HG03135 (cell line): Measurements from ENCODE around the gene MTX2.
"Not testable (repeated sequence)": the region's sequence is repeated elsewhere in the genome, so short reads cannot be mapped to it uniquely, and the experiment has no call there.

ENCODE experiments used
- ATAC-seq: cut with Tn5 transposase; IDR thresholded peaks from one replicate; pipeline ENCODE4 v1.9.1; 2021; ENCODE audit warnings: mild to moderate bottlenecking, moderate library complexity; ENCODE audit not compliant: unreplicated experiment

MTX2 gene

DNA sequence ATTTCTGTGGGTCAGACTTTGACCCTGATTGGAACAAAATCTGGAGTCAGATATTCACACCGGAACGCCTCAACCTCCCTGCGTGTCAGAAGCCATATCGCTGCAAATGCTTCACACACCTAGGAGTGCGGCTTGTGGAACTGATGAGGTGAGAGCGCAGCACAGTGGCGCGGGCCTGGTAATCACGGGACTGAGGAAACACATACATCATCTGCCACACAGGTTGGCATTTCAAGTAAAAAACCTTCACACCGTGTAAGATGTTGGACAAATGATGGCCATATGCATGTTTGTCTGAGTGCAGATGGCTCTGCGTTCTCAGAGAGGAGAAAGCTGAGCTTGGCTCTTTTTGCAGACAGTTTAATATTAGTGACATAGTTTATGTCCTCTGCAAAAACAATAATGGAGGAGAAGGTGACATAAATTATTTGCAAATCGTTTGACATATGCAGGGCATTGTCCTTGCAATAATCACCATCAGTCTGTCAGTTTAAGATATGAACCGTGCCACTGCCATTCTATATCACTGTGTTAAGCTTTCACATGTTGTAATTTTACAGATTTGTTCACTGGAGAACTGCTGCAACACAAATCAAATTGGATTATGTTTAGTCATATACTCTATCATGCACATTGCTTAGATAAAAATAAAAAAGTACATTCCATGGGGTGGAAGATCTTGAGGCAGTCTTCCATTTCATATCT lies 101.4 kb downstream of the MTX2 start:
- no peak for ATAC-seq

DNA sequence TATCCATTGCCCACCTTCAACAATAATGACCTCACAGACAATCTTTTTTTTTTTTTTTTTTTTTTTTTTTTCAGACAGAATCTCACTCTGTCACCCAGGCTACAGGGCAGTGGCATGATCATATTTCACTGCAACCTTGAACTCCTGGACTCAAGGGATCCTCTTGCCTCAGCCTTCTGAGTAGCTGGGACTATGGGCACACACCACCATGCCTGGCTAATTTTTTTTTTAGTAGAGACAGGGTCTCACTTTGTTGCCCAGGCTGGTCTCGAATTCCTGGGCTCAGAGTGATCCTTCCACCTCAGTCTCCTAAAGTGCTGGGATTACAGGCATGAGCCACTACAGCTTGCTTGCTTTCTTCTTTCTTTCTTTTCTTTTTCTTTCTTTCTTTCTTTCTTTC lies 103.9 kb downstream of the MTX2 start:
- not testable (repeated sequence) for ATAC-seq

DNA sequence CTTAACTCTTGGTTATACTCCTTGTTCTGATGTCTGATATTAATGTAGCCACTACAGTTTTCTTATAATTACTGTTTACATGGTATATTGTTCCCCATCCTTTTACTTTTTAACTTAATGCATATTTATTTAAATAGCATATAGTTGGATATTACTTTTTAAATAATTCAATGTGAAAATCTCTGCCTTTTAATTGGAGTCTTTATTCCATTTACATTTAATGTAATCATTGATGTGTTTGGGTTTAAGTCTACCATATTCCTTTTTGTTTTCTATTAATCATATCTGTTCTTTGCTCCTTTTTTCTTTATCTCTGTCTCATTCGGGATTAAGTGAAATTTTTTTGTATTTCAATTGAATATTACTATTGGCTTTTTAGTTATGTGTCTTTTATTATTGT lies 109.1 kb downstream of the MTX2 start:
- ATAC-seq, result no peak

DNA sequence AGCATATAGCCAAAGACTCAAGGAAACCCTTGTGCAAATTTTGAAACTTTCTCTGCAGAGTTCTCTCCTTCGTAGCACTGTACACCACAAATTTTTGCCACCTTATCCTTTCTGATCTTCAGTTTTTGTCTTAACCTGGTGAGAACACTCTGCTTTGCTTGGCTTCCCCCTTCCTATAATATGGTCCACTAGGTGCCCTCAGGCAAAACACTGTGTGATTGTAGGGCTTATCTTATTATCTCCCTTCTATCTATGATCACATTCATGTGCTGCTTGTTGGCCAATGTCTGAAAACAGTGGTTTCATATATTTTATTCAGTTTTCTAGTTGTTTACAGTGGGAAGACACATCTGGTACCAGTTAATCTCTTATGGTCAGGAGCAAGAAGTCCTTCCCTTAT lies 111.1 kb downstream of the MTX2 start:
- ATAC-seq, result no peak

DNA sequence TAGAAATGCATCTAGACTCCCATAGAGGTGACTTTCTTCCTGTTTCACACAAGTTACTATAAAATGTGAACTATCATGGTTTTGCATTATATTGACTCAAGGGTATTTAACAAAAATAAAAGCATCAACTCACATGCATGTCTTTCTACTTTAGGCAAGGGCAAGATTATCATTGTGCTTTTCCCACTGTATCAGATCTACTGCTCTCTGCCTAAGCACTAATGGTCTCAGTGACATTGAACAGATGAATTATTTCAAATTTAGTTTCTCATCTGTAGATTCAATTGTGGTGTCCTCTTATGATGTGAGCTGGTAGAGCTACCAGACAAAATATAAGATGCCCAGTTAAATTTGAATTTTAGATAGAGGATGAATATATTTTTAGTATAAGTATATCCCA lies 113.9 kb downstream of the MTX2 start:
- no peak for ATAC-seq

DNA sequence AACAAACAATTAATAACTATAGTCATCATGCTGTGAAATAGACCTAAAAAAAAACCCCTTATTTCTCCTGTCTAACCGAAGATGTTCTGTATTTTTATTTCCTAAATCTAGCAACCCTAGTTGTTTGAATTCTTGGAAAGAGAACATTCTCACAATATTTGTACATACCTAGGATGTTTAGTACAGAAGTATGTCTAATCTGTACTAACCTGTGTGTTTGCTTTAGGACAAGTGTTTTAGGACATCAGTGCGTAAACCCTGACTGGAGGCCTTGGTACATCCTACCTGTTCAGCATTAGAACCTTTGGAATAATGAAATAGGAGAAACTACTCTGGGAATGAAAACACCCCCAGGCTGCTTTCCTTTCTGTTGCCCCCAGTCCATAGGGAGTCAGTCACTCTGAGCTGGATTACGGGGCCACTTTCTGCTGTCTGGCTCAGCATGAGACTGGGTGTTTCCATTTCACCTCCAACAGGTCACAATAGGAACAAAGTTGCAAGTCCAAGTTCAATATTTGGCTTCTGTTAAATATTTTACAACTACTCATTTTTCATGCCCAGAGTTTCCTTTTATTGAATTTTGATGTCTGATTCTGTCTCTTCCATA lies 114.7 kb downstream of the MTX2 start:
- no peak for ATAC-seq

DNA sequence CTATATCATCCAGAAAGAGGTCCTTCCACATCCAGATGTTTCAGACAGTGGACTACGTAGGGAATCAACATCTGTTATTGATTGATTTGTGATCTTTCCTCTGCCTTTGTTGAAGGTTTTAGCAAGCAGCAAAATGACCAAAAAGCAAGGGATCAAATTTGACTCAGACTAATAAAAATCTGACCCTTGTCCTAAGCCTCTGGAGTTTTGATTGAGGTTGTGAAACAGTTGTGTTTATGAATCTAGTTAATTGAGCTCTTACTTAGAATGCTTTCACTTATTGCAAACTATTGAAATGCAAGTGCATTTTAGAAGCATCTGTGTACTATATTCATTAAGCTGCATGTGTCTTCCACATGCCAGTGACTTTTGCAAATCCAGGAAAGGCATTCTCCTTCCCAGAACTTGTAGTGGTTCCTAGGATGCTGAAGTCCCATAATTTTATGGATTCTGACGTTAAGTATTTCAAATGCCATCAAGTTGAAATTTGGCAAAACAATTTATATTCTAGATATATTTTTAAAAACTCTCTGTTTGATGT lies 116.0 kb downstream of the MTX2 start:
- ATAC-seq, result no peak

DNA sequence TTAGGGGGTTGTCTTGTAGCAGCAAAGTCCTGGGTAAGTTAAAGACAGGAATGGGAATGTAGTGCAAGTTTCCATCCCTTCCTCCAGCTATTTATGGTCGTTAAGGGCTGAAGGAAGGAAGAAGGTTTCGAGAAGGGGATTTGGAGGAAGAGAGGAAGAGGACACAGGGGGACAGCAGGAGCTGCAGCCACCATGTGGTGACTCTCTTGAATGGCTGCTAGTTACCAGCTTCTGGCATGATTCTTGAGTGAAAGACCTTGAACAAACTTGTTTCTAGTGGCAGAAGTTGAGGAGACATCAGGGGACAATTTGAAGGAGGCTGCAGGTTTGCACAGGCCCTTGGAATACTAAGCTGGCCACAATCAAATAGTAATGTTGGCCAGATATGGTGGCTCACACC lies 116.6 kb downstream of the MTX2 start:
- ATAC-seq, result no peak
